ENCODE results near the gene ATP8A1. TPM values are rescaled to one million over a fixed set of nuclear protein-coding genes. Genes with fewer than 3 reads are reported as not detected.

The ATP8A1 gene
- total and polyA plus RNA-seq, 2 of the 8 experiments (the other 6 are each of a cell fraction or from before 2014, with no cell fraction given) = 3.7 to 14.9 TPM

GRCh38 chr4:42440083-42440482 is 216.8 kb downstream of the ATP8A1 start (continued):
- TF ChIP-seq CBX5 (IDR thresholded peaks at IDR 0.05; ENCODE audit: low read depth, low read length) (no peak), SIRT6 (IDR thresholded peaks at IDR 0.05; ENCODE audit: low read length) (no peak), GABPA (IDR thresholded peaks at IDR 0.05; ENCODE audit: borderline replicate concordance, insufficient read depth, low read length) (no peak), CHD2 (IDR thresholded peaks at IDR 0.05; ENCODE audit: low read length) (no peak)
